ENCODE data around the gene ID3. TPM values are rescaled to one million over a fixed set of nuclear protein-coding genes. Genes with fewer than 3 reads are reported as not detected.

Gene ID3
- total and polyA plus RNA-seq, 9 of the 15 experiments (the other 6 are each of a cell fraction or from before 2014, with no cell fraction given), result 6.8 to 59.8 (median 23.5) TPM

GRCh38 chr1:23539698-23540266 is 19.5 kb downstream of the ID3 start (continued):
- TF ChIP-seq SMAD1 (IDR thresholded peaks at IDR 0.05; ENCODE audit: low read depth, low read length, partially characterized antibody) (no peak), RNF2 (IDR thresholded peaks at IDR 0.05) (peak; percentile 51; the same call in 1 of the 2 replicates), TBP (optimal IDR thresholded peaks at IDR 0.05; ENCODE audit: low read depth, low read length) (peak; percentile 46), GTF2F1 (IDR thresholded peaks at IDR 0.05; ENCODE audit: low read depth, low read length) (peak; percentile 81; the same call in 1 of the 2 replicates), CXXC5 (CRISPR knock-in tag; IDR thresholded peaks at IDR 0.05) (peak; percentile 85), ARID1B (IDR thresholded peaks at IDR 0.05) (peak; percentile 74; the same call in 1 of the 2 replicates), NFIC (IDR thresholded peaks at IDR 0.05) (0 out of 2 replicates have a peak, but pooled peaks have one; percentile 39), ETV6 (IDR thresholded peaks at IDR 0.05; ENCODE audit: borderline replicate concordance in 1 of 2, low read depth in 2 of 2, low read length in 1 of 2) (0 out of 4 replicates have a peak, but pooled peaks of 1 of the 2 experiments have one; percentile 24), ETV6 (CRISPR knock-in tag; IDR thresholded peaks at IDR 0.05; ENCODE audit: borderline replicate concordance) (no peak), ZKSCAN1 (IDR thresholded peaks at IDR 0.05; ENCODE audit: low read depth, low read length) (0 out of 2 replicates have a peak, but pooled peaks have one; percentile 57), MAFF (IDR thresholded peaks at IDR 0.05; ENCODE audit: low read length) (0 out of 2 replicates have a peak, but pooled peaks have one; percentile 7), PHF20 (IDR thresholded peaks at IDR 0.05; ENCODE audit: partially characterized antibody) (peak; percentile 66), KLF1 (tag; IDR thresholded peaks at IDR 0.05) (peak; percentile 60; the same call in 1 of the 2 replicates), RAD21 (CRISPR knock-in tag; conservative IDR thresholded peaks at IDR 0.05 in 1 of 2, IDR thresholded peaks at IDR 0.05 in 1 of 2) (peak; percentile 100), C11orf30 (IDR thresholded peaks at IDR 0.05; ENCODE audit: low read depth) (0 out of 2 replicates have a peak, but pooled peaks have one; percentile 18), SMAD4 (CRISPR knock-in tag; conservative IDR thresholded peaks at IDR 0.05) (peak; percentile 65), ELF4 (CRISPR knock-in tag; IDR thresholded peaks at IDR 0.05) (peak; percentile 34; the same call in 1 of the 2 replicates), HDGF (IDR thresholded peaks at IDR 0.05) (0 out of 2 replicates have a peak, but pooled peaks have one; percentile 48), CBX1 (IDR thresholded peaks at IDR 0.05; ENCODE audit: low read depth) (peak; percentile 47; the same call in 1 of the 2 replicates), MAZ (CRISPR knock-in tag; conservative IDR thresholded peaks at IDR 0.05 in 1 of 2, IDR thresholded peaks at IDR 0.05 in 1 of 2) (peak in 1 of 2 experiments; percentile 87; a peak in 3 of 4 replicates), SP2 (IDR thresholded peaks at IDR 0.05; ENCODE audit: extremely low read depth, low read depth, low read length, poor library complexity, severe bottlenecking) (no peak), SMARCC2 (IDR thresholded peaks at IDR 0.05; ENCODE audit: low read depth) (peak; percentile 43; the same call in 1 of the 2 replicates), CREB3 (tag; conservative IDR thresholded peaks at IDR 0.05; ENCODE audit: low read depth) (peak; percentile 74; the same call in 1 of the 2 replicates), ELF1 (tag; IDR thresholded peaks at IDR 0.05) (peak; percentile 63)
- TF ChIP-seq, protein P1, sequence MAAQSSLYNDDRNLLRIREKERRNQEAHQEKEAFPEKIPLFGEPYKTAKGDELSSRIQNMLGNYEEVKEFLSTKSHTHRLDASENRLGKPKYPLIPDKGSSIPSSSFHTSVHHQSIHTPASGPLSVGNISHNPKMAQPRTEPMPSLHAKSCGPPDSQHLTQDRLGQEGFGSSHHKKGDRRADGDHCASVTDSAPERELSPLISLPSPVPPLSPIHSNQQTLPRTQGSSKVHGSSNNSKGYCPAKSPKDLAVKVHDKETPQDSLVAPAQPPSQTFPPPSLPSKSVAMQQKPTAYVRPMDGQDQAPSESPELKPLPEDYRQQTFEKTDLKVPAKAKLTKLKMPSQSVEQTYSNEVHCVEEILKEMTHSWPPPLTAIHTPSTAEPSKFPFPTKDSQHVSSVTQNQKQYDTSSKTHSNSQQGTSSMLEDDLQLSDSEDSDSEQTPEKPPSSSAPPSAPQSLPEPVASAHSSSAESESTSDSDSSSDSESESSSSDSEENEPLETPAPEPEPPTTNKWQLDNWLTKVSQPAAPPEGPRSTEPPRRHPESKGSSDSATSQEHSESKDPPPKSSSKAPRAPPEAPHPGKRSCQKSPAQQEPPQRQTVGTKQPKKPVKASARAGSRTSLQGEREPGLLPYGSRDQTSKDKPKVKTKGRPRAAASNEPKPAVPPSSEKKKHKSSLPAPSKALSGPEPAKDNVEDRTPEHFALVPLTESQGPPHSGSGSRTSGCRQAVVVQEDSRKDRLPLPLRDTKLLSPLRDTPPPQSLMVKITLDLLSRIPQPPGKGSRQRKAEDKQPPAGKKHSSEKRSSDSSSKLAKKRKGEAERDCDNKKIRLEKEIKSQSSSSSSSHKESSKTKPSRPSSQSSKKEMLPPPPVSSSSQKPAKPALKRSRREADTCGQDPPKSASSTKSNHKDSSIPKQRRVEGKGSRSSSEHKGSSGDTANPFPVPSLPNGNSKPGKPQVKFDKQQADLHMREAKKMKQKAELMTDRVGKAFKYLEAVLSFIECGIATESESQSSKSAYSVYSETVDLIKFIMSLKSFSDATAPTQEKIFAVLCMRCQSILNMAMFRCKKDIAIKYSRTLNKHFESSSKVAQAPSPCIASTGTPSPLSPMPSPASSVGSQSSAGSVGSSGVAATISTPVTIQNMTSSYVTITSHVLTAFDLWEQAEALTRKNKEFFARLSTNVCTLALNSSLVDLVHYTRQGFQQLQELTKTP (IDR thresholded peaks at IDR 0.05; ENCODE audit: low read depth in 1 of 2, partially characterized antibody in 2 of 2), result peak; percentile 52 to 80
